Measurements from ENCODE around the gene MKNK2.
A peak's percentile ranks its signal among the peaks of the same experiment; 100 is the strongest.

The MKNK2 gene

GRCh38 chr19:2021453-2022140 lies 29.4 kb downstream of the MKNK2 start:
- no peak for DNase-seq

DNA sequence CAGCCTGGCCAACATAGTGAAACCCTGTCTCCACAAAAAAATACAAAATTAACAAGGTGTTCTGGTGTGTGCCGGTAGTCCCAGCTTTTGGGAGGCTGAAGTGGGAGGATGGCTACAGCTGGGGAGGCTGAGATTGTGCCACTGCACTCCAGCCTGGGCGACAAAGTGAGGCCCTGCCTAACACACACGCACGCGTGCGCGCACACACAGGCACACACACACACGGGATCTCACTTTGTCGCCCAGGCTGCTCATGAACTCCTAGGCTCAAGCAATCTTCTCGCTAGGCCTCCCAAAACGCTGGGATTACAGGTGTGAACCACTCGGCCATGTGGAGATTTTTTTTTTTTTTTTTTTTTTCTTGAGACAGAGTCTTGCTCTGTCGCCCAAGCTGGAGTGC lies 32.3 kb downstream of the MKNK2 start:
- DNase-seq, result no peak

DNA sequence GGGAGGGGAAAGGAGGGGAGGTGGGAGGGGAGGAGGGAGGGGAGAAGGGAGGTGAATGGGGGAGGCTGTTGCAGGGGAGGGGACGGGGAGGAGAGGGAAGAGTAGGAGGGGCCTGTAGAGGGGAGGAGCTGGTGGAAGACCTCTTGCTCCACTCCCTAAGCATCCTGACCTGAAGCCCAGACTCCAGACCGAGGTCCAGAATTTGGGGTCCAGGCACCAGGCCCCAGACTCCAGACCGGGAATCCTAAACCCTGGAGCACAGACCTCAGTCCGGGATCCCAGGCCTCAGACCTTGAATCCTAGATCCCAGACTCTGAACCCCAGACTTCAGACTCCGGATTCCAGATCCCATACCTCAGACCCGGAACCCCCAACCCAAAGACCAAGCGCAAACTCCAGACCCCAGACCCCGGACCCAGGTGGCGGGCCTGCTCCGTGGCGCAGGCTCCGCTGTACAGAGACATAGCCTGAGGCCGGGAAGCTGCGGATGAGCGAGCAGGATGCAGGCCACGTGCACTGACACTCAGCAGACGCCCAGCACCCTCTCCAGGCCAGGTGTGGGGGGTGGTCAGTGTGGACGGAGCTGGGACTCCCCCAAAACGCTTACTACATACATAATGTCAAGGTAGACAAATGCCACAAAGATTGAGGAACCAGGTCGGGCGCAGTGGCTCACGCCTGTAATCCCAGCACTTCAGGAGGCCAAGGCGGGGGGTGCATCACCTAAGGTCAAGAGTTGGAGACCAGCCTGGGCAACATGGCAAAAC lies 34.8 kb downstream of the MKNK2 start:
- DNase-seq, result peak; percentile 73

GRCh38 chr19:2015608-2015950 lies 35.5 kb downstream of the MKNK2 start, which contains the start of gene BTBD2:
TSS of gene BTBD2 (minus strand) at chr19:2015714. CDS start at chr19:2015703, 11 bp downstream.
- no peak for DNase-seq

GRCh38 chr19:2014731-2015607 lies 36.1 kb downstream of the MKNK2 start:
- no peak for DNase-seq

- no peak for DNase-seq
Observed at GRCh38 chr19:2014131-2014571, 36.9 kb downstream of the MKNK2 start.

- no peak for DNase-seq
Observed at GRCh38 chr19:2013683-2013961, 37.4 kb downstream of the MKNK2 start.

GRCh38 chr19:2012941-2013682 lies 37.9 kb downstream of the MKNK2 start:
- no peak for DNase-seq

GRCh38 chr19:2011169-2011568 lies 39.9 kb downstream of the MKNK2 start:
- no peak for DNase-seq

GRCh38 chr19:2010135-2010668 lies 40.8 kb downstream of the MKNK2 start:
- no peak for DNase-seq

DNA sequence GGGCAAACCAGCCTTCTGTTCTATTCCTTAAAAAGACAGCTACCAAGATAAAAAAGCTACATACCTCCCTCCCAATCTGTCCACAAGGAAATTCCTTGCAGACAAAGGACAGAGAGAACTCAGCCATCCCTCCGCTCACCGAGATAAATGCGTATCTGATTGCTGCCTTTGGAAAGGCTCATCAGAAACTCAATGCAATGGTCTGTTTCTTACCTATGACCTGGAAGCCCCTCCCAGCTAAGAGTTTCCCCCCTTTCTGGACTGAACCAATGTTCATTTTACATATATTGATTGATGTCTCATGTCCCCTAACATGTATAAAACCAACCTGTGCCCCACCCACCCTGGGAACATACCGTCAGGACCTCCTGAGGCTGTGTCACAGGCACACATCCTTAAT lies 47.2 kb downstream of the MKNK2 start:
- no peak for DNase-seq

DNA sequence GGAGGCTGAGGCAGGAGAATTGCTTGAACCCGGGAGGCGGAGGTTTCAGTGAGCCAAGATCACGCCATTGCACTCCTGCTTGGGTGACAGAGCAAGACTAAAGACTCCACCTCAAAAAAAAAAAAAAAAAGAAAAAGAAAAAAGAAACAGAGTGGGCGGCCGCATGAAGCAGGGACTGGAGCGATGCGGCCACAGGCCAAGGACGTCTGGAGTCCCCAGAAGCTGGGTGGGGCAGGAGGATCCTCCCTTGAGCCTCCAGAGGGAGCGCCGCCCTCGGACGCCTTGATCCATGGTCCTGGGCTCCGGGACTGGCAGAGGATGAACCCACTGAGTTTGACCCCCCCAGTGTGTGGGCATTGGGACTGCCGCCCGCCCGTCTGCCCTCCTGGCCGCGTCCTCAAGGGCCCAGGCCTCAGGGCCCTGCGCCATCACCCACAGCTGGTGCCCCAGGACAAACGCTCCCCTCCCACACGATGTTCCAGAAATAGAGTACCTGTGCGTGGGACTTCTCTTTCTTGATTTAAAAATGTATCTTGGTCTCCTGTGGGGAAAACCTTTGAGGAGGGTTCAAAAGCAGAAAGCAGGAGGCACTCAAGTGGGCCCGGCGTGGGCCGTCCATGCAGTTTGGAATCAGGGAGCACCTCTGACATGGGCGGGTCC lies 51.1 kb downstream of the MKNK2 start:
- DNase-seq, result no peak

- DNase-seq, result no peak
Observed at GRCh38 chr19:1998712-1999708, 52.0 kb downstream of the MKNK2 start.

DNA sequence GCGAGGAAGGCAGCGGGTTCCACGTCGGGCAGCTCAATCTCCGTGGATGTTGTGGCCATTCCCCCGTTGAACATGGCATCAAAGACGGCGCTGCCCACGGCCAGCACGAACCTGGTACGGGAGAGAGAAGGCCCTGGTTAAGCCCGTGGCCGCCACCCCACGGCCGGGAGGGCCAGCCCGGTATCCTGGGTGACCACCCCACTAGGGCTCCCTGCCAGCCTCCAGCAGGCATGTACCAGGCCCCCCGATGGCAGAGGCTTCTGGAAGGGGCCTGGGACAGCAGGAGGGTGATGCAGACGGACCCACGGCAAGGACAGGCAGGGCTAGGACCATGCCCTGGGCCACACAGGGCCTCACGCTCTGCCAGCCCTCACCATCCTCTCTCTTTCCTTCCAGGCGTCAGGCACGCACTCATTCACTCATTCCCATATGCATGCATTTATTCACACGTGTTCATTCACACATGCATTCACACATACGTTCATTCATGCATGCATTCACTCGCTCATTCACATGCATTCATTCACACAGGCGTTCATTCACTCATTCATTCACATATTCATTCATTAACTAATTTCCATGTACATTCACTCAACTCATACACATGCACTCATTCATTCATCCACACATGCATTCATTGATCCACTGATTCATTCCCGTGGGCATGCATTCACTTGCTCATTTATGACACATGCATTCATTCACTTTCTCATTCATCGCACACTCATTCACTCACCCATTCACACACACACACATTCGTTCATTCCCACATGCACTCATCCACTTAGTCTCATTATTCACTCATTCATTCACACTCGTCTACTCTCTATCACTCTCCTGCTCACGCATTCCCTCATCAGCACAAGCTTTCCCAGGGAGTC lies 53.5 kb downstream of the MKNK2 start:
- no peak for DNase-seq

DNA sequence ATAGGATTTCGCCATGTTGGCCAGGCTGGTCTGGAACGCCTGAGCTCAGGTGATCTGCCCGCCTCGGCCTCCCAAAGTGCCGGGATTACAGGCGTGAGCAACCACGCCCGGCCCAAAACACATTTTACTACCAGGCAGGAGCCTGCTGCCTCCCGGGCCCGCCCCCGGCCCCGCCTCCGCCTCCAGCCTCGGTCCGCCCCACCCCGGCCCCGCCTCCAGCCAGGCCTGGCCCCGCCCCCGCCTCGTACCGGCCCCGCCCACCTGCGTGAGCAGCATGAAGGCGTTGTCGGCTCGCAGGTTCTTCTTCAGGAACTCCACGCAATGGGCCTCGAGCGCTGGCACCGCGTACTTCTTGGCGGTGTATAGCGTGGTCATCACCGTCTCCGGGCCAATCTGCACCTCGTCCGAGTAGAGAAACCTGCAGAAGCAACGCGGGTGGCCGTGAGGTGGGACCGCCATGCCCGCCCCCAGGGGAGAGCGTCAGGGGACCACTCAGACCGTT lies 58.2 kb downstream of the MKNK2 start:
- no peak for DNase-seq

DNA sequence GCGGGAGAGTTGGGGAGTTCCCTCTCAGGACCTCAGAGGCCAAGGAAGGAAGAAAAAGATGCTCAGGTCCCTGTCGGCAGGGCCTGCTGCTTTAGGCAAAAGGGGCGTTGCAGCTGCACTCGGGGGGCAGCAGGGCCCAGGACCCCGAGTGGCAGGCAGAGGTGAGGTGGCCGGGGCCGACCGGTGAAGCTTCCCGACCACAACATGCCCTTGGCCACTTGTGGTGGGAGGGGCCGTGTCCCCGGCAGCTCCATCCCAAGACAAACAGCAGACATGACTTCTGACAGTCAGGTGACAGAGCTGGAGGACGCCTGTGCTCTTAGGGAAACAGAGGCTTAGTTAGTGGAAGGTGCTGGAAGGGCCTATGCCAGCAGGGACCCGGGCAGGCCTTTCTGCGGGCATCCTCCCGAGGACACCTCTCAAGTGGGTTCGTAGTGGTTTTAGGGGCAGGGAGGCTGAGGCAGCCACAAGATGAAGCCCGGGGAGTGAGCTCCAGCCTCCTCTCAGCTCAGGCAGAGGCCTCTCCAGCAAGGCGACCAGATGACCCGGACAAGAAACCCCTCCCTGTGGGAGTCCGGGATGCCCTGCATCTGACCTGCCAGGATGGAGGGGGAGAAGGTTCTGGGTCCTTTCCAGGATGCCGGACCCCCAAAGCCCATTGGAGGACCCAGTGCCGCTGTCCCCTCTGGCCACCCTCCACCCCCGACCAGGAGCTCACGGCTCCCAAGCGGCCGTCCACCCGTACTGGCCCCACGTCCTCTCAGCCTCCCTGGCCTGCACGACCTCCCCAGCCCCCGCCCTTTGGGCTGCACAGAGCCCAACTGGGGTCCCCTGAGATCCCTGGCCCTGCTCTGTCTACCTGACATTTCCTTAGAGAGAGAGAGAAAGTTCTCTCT lies 59.8 kb downstream of the MKNK2 start:
- no peak for DNase-seq

DNA sequence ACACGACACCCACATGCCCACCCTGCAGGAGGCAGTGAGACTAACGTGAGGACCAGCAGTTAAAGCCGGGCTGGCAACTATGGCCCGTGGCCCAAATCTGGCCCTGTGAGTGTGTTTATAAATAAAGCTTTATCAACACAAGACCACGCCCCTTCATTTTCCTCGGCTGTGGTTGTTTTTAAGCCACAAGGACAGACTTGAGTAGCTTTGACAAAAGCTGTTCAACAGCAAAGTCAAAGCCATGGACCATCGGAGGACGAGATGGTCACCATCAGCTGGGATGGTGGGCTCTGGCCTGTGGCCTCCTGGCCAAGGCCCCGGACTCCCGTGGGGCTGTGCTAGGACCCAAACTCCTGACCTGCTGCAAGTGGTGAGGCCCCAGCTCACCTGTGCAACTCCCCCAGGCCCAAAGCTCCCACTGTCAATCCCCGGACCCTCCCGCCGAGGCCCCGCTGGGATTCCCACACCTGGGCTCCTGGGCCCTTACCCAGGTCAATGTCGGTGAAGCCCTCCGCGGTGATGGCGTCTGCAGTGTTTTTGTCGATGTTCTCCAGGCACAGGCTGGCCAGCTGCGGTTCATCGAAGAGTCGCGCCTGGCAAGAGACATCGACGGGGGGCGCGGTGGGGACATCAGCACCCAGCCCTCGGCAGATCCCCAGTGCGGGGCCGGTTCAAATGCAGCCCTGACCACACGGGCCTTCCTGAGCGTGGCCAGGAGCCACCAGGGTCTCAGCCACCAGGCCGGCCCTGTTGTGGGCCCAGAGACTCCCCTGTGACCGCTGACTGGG lies 60.6 kb downstream of the MKNK2 start:
- DNase-seq, result no peak
